Suprapubic skin (tissue), 4 donors: Measurements from ENCODE around the gene MCEMP1. TPM values are rescaled to one million over a fixed set of nuclear protein-coding genes. Genes with fewer than 3 reads are reported as not detected.

ENCODE experiments used
- DNase-seq, 2 donors: peaks; one replicate each; pipeline ENCODE4 v3.0.0-alpha.2; 2019; ENCODE audit warnings: low spot score in 2 of 2
- H3K27ac ChIP-seq: fragments of 200-600 bp; sonication (generic); one replicate; pipeline ENCODE4 v1.5.1; 2019
- H3K27me3 ChIP-seq: fragments of 200-600 bp; sonication (generic); one replicate; pipeline ENCODE4 v1.5.1; 2019
- H3K36me3 ChIP-seq: fragments of 200-600 bp; sonication (generic); one replicate; pipeline ENCODE4 v1.5.1; 2019
- H3K4me1 ChIP-seq: fragments of 200-600 bp; sonication (generic); one replicate; pipeline ENCODE4 v1.5.1; 2019
- H3K4me3 ChIP-seq: fragments of 200-600 bp; sonication (generic); one replicate; pipeline ENCODE4 v1.5.1; 2019; ENCODE audit warnings: mild to moderate bottlenecking
- H3K9me3 ChIP-seq: fragments of 200-600 bp; sonication (generic); one replicate; pipeline ENCODE4 v1.5.1; 2019
- EP300 ChIP-seq: sonication (generic); formaldehyde crosslinking; IDR thresholded peaks from one replicate; pipeline ENCODE4 v1.6.1; 2017; ENCODE audit warnings: antibody characterized with exemption
- POLR2A ChIP-seq, 2 donors: fragments of 450-650 bp; IDR thresholded peaks; one replicate each; pipeline ENCODE4 v1.6.1; 2017; ENCODE audit warnings: antibody characterized with exemption in 2 of 2, mild to moderate bottlenecking in 2 of 2, moderate library complexity in 2 of 2
- POLR2AphosphoS5 ChIP-seq, 3 donors: sonication (generic); formaldehyde crosslinking; IDR thresholded peaks; one replicate each; pipeline ENCODE4 v1.6.1; 2017; ENCODE audit warnings: antibody characterized with exemption in 3 of 3
- WGBS: methylation state at CpG from one replicate; pipeline ENCODE4 v1.1.5; 2018; 5-methylcytosine and 5-hydroxymethylcytosine counted together
- total RNA-seq, 4 donors: library from RNA; depleted of rRNA; stranded (reverse); fragments of >200 nt; gene quantifications; one replicate each; pipeline ENCODE4 v1.1.0, GENCODE V29; 2016
- TF ChIP-seq, protein P1 (sequence below), 2 donors: fragments of 200-600 bp in 1 of 2; fragments of 450-650 bp in 1 of 2; sonication (generic) in 1 of 2; IDR thresholded peaks; one replicate each; pipeline ENCODE4 v1.5.1; 2016 to 2019; ENCODE audit warnings: antibody characterized with exemption in 2 of 2, mild to moderate bottlenecking in 1 of 2, moderate library complexity in 1 of 2

Gene MCEMP1, protein sequence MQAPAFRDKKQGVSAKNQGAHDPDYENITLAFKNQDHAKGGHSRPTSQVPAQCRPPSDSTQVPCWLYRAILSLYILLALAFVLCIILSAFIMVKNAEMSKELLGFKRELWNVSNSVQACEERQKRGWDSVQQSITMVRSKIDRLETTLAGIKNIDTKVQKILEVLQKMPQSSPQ
- 1 to 10 TPM in 1 of 4 donors, not detected in 3; 1.4 TPM for total RNA-seq

DNA sequence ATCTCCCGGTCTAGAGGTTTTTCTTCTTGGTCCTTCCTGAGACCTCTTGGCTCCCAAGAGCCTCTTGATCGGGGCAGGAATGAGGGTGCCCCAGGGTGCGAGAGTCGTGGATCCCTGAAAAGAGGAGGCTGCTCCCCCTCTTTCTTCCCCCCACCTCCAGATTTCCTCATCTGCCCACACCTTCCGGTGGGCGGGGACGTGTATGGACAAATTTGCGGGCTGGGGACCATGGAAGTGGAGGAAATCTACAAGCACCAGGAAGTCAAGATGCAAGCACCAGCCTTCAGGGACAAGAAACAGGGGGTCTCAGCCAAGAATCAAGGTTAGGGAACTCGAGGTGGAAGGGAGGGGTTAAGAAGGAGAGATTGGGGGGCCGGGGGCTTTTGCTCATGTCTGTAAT, at the start of gene MCEMP1:
Gene MCEMP1 (plus strand): TSS at position 237 of the 400 bp plus-strand sequence. CDS start 31 bp downstream, at position 268.
- WGBS, result 39% methylated on average over 10 of the region's 10 CpGs
- H3K4me3 ChIP-seq, result no peak within 1 kb of the TSS
- H3K27me3 ChIP-seq, result peaks cover 24% of the 10 kb centered on the region
- H3K9me3 ChIP-seq, result no peaks in the 10 kb centered on the region
- no peaks in the 10 kb centered on the region for H3K36me3 ChIP-seq
- TF ChIP-seq POLR2AphosphoS5 (IDR thresholded peaks at IDR 0.05) (no peak), POLR2A (IDR thresholded peaks at IDR 0.05) (no peak), EP300 (no peak)
- TF ChIP-seq, protein P1, sequence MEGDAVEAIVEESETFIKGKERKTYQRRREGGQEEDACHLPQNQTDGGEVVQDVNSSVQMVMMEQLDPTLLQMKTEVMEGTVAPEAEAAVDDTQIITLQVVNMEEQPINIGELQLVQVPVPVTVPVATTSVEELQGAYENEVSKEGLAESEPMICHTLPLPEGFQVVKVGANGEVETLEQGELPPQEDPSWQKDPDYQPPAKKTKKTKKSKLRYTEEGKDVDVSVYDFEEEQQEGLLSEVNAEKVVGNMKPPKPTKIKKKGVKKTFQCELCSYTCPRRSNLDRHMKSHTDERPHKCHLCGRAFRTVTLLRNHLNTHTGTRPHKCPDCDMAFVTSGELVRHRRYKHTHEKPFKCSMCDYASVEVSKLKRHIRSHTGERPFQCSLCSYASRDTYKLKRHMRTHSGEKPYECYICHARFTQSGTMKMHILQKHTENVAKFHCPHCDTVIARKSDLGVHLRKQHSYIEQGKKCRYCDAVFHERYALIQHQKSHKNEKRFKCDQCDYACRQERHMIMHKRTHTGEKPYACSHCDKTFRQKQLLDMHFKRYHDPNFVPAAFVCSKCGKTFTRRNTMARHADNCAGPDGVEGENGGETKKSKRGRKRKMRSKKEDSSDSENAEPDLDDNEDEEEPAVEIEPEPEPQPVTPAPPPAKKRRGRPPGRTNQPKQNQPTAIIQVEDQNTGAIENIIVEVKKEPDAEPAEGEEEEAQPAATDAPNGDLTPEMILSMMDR (IDR thresholded peaks at IDR 0.05), result no peak
- no peak for DNase-seq
- H3K4me1 ChIP-seq, result peaks cover 30% of the 10 kb centered on the region
- H3K27ac ChIP-seq, result no peak within 1 kb of the TSS

DNA sequence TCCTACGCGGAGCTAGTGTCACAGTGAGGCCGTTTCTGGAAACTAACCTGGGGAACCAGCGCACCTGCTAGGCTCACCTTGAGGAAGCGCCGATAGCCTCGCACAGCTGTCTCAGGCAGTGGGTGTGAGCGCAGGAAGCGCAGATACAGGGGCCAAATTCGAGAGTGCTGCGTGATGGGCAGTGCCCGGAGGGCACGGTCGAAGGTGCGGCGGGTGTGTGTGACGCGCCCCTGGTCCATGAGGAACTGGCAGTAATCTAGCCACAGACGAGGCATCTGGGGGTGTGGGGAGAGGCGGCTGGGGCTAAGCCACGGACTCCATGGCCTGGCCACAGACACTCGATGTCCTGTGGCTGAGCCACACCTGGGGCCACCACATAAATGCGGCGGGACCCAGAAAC, 49.7 kb upstream of the MCEMP1 start:
- no peak overlapping the region for H3K27ac ChIP-seq
- H3K27me3 ChIP-seq, result no peaks in the 10 kb centered on the region
- H3K9me3 ChIP-seq, result no peaks in the 10 kb centered on the region
- no peak for DNase-seq
- TF ChIP-seq POLR2A (IDR thresholded peaks at IDR 0.05), result no peak
- no peak for TF ChIP-seq POLR2AphosphoS5 (IDR thresholded peaks at IDR 0.05)
- TF ChIP-seq EP300, result no peak
- TF ChIP-seq, protein P1 (IDR thresholded peaks at IDR 0.05), result no peak
- peaks cover 34% of the 10 kb centered on the region for H3K4me1 ChIP-seq
- WGBS, result 90% methylated on average over 22 of the region's 24 CpGs
- no peak overlapping the region for H3K4me3 ChIP-seq
- peaks cover 46% of the 10 kb centered on the region for H3K36me3 ChIP-seq

DNA sequence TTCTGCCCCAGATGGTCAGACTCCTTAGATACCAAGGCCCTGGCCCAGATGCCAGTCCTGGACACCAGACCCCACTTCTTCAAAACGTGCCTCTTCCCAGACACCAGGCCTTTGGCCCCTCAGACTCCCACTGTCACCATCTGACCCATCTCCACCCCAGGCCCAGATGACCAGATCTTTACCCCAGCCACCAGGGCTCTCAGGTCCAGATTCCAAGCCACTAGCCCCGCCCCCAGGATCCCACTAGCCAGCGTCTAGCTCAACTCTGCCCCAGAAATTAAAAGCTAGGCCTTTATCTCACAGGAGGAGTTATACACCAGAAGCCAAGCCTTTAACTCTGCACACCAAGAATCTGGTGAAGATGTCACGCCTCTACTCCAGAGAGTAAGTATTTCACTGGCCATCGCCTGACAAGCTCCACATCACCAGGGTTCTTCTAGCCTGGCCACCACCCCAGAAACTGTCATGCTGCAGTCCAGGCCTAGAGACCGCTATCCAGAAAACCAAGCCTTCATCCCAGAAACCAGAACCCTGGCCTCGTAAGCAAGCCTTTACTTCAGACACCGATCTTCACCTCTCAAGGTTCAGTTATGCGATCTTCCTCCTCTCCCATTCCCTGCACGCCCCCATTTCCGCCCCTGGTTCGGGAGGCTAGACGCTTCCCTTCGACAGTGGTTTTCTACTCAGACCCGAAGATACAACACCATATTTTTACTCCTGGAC, 48.1 kb upstream of the MCEMP1 start:
- 6% methylated on average over 13 of the region's 15 CpGs for WGBS

DNA sequence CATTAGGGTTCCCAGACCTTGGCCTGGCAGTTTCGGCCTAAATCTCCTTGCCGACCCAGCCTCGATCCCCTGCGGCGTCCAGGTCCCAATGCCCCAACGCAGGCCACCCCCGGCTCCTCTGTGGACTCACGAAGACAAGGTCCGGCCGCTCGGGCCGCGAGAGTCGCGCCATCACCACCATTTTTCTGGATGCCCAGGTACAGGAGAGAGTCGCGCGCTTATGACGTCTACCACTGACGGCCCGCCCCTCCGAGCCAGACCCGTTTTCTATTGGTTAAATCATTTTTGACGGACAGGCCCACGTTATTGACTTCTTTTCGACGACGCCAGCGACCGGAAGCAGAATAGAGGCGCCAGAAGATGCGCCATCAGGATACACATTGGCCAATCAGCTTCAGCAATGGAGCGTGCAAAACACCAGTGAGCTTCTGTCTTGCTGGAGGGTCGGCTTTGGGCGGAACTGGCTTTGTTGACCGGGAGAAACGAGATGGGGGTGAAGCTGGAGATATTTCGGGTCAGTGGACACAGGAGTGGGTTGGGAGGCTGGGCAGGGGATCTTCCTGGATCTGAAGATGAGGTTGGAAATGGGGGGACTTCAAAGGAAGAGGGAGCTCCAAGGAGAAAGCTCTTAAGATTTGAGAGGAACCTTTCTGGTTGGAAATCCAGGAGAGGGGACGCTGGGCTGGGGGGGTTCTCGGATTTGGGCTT, 47.4 kb upstream of the MCEMP1 start, which contains the start of the genes PET100 and XAB2:
Gene PET100 (plus strand): TSS at position 447 of the 708 bp plus-strand sequence. CDS start 41 bp downstream, at position 488.
Gene XAB2 (minus strand): TSS at position 199 of the 708 bp plus-strand sequence. CDS start 18 bp downstream, at position 181.
- H3K4me1 ChIP-seq, result peaks cover 34% of the 10 kb centered on the region
- H3K4me3 ChIP-seq, result peak within 1 kb of the TSS; percentile 87
- H3K27ac ChIP-seq, result peak within 1 kb of the TSS; percentile 82
- WGBS, result under 1% methylated on average over 32 of the region's 40 CpGs
- H3K9me3 ChIP-seq, result no peaks in the 10 kb centered on the region
- peaks cover 30% of the 10 kb centered on the region for H3K36me3 ChIP-seq
- DNase-seq, result peak; percentile 98 to 99
- TF ChIP-seq POLR2A (IDR thresholded peaks at IDR 0.05), result peak in 1 of 2 donors; percentile 49
- peak; percentile 29 to 82 (median 33) for TF ChIP-seq POLR2AphosphoS5 (IDR thresholded peaks at IDR 0.05)
- TF ChIP-seq, protein P1 (IDR thresholded peaks at IDR 0.05), result no peak
- TF ChIP-seq EP300, result no peak
- no peaks in the 10 kb centered on the region for H3K27me3 ChIP-seq

More for the DNA sequence above, 48.1 kb upstream of the MCEMP1 start:
- Histone ChIP-seq H3K9me3 (no peaks in the 10 kb centered on the region), H3K4me1 (peaks cover 34% of the 10 kb centered on the region), H3K36me3 (peaks cover 38% of the 10 kb centered on the region), H3K4me3 (peak overlapping the region; percentile 87), H3K27ac (peak overlapping the region; percentile 82), H3K27me3 (no peaks in the 10 kb centered on the region)
- no peak for DNase-seq
- TF ChIP-seq POLR2A (IDR thresholded peaks at IDR 0.05) (no peak), POLR2AphosphoS5 (IDR thresholded peaks at IDR 0.05) (no peak), EP300 (no peak)
- TF ChIP-seq, protein P1 (IDR thresholded peaks at IDR 0.05), result no peak
